ENCODE results near the gene FOXD4.
"Not testable (repeated sequence)": the region's sequence is repeated elsewhere in the genome, so short reads cannot be mapped to it uniquely, and the experiment has no call there.

DNA sequence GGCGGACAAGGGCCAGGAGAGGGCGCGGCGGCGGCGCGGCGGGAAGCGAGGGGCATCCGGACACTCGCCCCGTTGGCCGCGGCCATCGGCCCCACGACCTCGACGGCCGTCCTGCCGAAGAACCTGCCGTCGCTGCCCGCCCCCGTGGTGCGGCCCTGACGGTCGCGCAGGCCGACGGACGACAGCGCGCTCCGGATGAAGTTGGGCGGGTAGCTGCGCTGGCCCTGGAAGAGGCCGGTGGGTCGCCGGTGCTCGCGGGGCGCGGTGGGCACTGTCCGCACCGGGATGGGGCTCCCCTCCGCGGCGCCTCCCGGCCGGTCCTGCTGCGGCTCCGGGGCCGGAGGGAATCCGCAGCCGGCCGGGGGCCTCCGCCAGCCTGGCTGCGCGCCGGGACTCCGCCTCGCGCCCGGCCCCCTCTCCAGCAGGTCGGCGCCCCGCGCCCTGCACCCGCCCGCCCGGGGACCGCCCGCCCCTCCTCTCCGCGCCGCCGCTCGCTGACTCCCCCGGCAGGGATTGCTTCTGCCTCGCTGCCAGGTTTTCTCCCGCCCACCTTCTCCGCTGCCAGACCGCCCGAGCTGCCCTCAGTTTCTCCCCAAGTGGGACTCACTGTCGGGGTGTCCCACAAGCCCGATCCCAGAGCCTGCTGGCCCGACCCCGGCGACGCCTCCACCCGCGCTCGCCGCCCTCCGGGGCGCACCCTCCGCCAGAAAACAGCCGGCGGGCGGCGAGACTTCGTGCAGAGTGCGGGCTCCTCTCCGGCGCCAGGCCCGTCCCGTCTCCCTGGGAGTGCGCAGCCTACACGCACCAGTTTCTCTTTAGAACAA is 44.9 kb downstream of the FOXD4 start:
- TF ChIP-seq, protein P1, sequence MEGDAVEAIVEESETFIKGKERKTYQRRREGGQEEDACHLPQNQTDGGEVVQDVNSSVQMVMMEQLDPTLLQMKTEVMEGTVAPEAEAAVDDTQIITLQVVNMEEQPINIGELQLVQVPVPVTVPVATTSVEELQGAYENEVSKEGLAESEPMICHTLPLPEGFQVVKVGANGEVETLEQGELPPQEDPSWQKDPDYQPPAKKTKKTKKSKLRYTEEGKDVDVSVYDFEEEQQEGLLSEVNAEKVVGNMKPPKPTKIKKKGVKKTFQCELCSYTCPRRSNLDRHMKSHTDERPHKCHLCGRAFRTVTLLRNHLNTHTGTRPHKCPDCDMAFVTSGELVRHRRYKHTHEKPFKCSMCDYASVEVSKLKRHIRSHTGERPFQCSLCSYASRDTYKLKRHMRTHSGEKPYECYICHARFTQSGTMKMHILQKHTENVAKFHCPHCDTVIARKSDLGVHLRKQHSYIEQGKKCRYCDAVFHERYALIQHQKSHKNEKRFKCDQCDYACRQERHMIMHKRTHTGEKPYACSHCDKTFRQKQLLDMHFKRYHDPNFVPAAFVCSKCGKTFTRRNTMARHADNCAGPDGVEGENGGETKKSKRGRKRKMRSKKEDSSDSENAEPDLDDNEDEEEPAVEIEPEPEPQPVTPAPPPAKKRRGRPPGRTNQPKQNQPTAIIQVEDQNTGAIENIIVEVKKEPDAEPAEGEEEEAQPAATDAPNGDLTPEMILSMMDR (IDR thresholded peaks at IDR 0.05) = not testable (repeated sequence)
- not testable (repeated sequence) for TF ChIP-seq POLR2A (IDR thresholded peaks at IDR 0.05)

All from body of pancreas (tissue), 4 donors.